Measurements from ENCODE around the gene PDF. TPM values are rescaled to one million over a fixed set of nuclear protein-coding genes. Genes with fewer than 3 reads are reported as not detected.

The PDF gene
- total and polyA plus RNA-seq, 2 donors (not counting 1 experiment from before 2014, with no cell fraction given): 8.7 to 14.4 TPM

GRCh38 chr16:69285240-69285639 lies 45.1 kb downstream of the PDF start:
- no peak for TF ChIP-seq EZH2 (IDR thresholded peaks at IDR 0.05; ENCODE audit: low read length, missing control alignments)
- no peak for TF ChIP-seq CTCF (conservative IDR thresholded peaks at IDR 0.05 in 1 of 2, IDR thresholded peaks at IDR 0.05 in 1 of 2; ENCODE audit: low read depth in 1 of 2, low read length in 2 of 2)
- H3K4me1 ChIP-seq (ENCODE audit: control insufficient read depth, extremely low read depth, insufficient read depth, low read length): no peaks in the 10 kb centered on the region
- H3K9ac ChIP-seq (ENCODE audit: insufficient read depth, low read length): no peak overlapping the region
- no peak overlapping the region for H3K4me2 ChIP-seq (ENCODE audit: extremely low read depth, insufficient read depth, low read length)
- no peak overlapping the region for H2AFZ ChIP-seq (ENCODE audit: low read length)
- H3K36me3 ChIP-seq (ENCODE audit: control insufficient read depth, insufficient read depth, low read length): peaks cover 6% of the 10 kb centered on the region
- H4K20me1 ChIP-seq (ENCODE audit: control insufficient read depth, extremely low read depth, insufficient read depth, low read length): no peaks in the 10 kb centered on the region
- no peak overlapping the region for H3K27ac ChIP-seq (ENCODE audit: insufficient read depth, low read length)
- DNase-seq (ENCODE audit: low read depth in 2 of 2): no peak
- H3K27me3 ChIP-seq (ENCODE audit: control insufficient read depth, insufficient read depth, low read length): no peaks in the 10 kb centered on the region
- H3K4me3 ChIP-seq (replicated peaks in 1 of 4; ENCODE audit: control extremely low read depth in 1 of 4, insufficient read depth in 1 of 4, low read depth in 3 of 4, low read length in 4 of 4): no peak overlapping the region
- no peaks in the 10 kb centered on the region for H3K9me3 ChIP-seq (ENCODE audit: control insufficient read depth, insufficient read depth, low read depth, low read length)
- peaks cover 3% of the 10 kb centered on the region for H3K79me2 ChIP-seq (ENCODE audit: control insufficient read depth, insufficient read depth, low read length)

- Histone ChIP-seq H3K4me3 (replicated peaks in 1 of 4; ENCODE audit: control extremely low read depth in 1 of 4, insufficient read depth in 1 of 4, low read depth in 3 of 4, low read length in 4 of 4) (no peak overlapping the region), H3K36me3 (ENCODE audit: control insufficient read depth, insufficient read depth, low read length) (peaks cover 6% of the 10 kb centered on the region), H3K9me3 (ENCODE audit: control insufficient read depth, insufficient read depth, low read depth, low read length) (no peaks in the 10 kb centered on the region), H4K20me1 (ENCODE audit: control insufficient read depth, extremely low read depth, insufficient read depth, low read length) (no peaks in the 10 kb centered on the region), H3K4me1 (ENCODE audit: control insufficient read depth, extremely low read depth, insufficient read depth, low read length) (no peaks in the 10 kb centered on the region), H3K9ac (ENCODE audit: insufficient read depth, low read length) (no peak overlapping the region), H3K79me2 (ENCODE audit: control insufficient read depth, insufficient read depth, low read length) (peaks cover 7% of the 10 kb centered on the region), H2AFZ (ENCODE audit: low read length) (no peak overlapping the region), H3K27ac (ENCODE audit: insufficient read depth, low read length) (no peak overlapping the region), H3K27me3 (ENCODE audit: control insufficient read depth, insufficient read depth, low read length) (no peaks in the 10 kb centered on the region), H3K4me2 (ENCODE audit: extremely low read depth, insufficient read depth, low read length) (no peak overlapping the region)
- DNase-seq (ENCODE audit: low read depth in 2 of 2): no peak
- TF ChIP-seq EZH2 (IDR thresholded peaks at IDR 0.05; ENCODE audit: low read length, missing control alignments): no peak
- no peak for TF ChIP-seq CTCF (conservative IDR thresholded peaks at IDR 0.05 in 1 of 2, IDR thresholded peaks at IDR 0.05 in 1 of 2; ENCODE audit: low read depth in 1 of 2, low read length in 2 of 2)
These were observed 46.5 kb downstream of the PDF start for GRCh38 chr16:69283851-69284250.

- DNase-seq (ENCODE audit: low read depth in 2 of 2): no peak
- H3K36me3 ChIP-seq (ENCODE audit: control insufficient read depth, insufficient read depth, low read length): no peaks in the 10 kb centered on the region
- TF ChIP-seq CTCF (conservative IDR thresholded peaks at IDR 0.05 in 1 of 2, IDR thresholded peaks at IDR 0.05 in 1 of 2; ENCODE audit: low read depth in 1 of 2, low read length in 2 of 2) (no peak), EZH2 (IDR thresholded peaks at IDR 0.05; ENCODE audit: low read length, missing control alignments) (no peak)
- no peaks in the 10 kb centered on the region for H3K27me3 ChIP-seq (ENCODE audit: control insufficient read depth, insufficient read depth, low read length)
- no peaks in the 10 kb centered on the region for H4K20me1 ChIP-seq (ENCODE audit: control insufficient read depth, extremely low read depth, insufficient read depth, low read length)
- H3K79me2 ChIP-seq (ENCODE audit: control insufficient read depth, insufficient read depth, low read length): peaks cover 15% of the 10 kb centered on the region
- H3K27ac ChIP-seq (ENCODE audit: insufficient read depth, low read length): no peak overlapping the region
- H3K4me3 ChIP-seq (replicated peaks in 1 of 4; ENCODE audit: control extremely low read depth in 1 of 4, insufficient read depth in 1 of 4, low read depth in 3 of 4, low read length in 4 of 4): no peak overlapping the region
- no peak overlapping the region for H2AFZ ChIP-seq (ENCODE audit: low read length)
- no peak overlapping the region for H3K9ac ChIP-seq (ENCODE audit: insufficient read depth, low read length)
- H3K4me2 ChIP-seq (ENCODE audit: extremely low read depth, insufficient read depth, low read length): peak overlapping the region; percentile 69
- peaks cover 23% of the 10 kb centered on the region for H3K4me1 ChIP-seq (ENCODE audit: control insufficient read depth, extremely low read depth, insufficient read depth, low read length)
- H3K9me3 ChIP-seq (ENCODE audit: control insufficient read depth, insufficient read depth, low read depth, low read length): no peaks in the 10 kb centered on the region
These were observed 53.0 kb downstream of the PDF start for GRCh38 chr16:69277413-69277812.

Other genes starting within 250 kb of the PDF start
- 0.26 and 0.33 TPM in 2 replicates for gene HAS3, start 224.9 kb downstream of the PDF start, total RNA-seq
- gene HAS3, start 224.9 kb downstream of the PDF start, polyA plus RNA-seq: 0.19 and 0.27 TPM in 2 replicates
- 39.0 and 55.7 TPM in 2 replicates for gene CHTF8, start 198.0 kb downstream of the PDF start, total RNA-seq
- gene CHTF8, start 198.0 kb downstream of the PDF start, polyA plus RNA-seq: 74.3 and 83.0 TPM in 2 replicates
- 14.4 and 14.9 TPM in 2 replicates for gene UTP4, start 197.9 kb downstream of the PDF start, total RNA-seq
- 56.5 and 80.1 TPM in 2 replicates for gene UTP4, start 197.9 kb downstream of the PDF start, polyA plus RNA-seq
- gene SNTB2, start 143.4 kb downstream of the PDF start, total RNA-seq: 39.5 and 63.3 TPM in 2 replicates
- gene SNTB2, start 143.4 kb downstream of the PDF start, polyA plus RNA-seq: 45.3 and 51.8 TPM in 2 replicates
- 30.0 and 39.8 TPM in 2 replicates for gene VPS4A, start 19.2 kb downstream of the PDF start, total RNA-seq
- 14.5 and 18.4 TPM in 2 replicates for gene VPS4A, start 19.2 kb downstream of the PDF start, polyA plus RNA-seq
- 29.2 and 31.1 TPM in 2 replicates for gene COG8, start 9.0 kb upstream of the PDF start, total RNA-seq
- 20.0 and 26.4 TPM in 2 replicates for gene COG8, start 9.0 kb upstream of the PDF start, polyA plus RNA-seq
- 20.0 and 28.2 TPM in 2 replicates for gene NIP7, start 9.2 kb upstream of the PDF start, total RNA-seq
- 13.3 and 19.7 TPM in 2 replicates for gene NIP7, start 9.2 kb upstream of the PDF start, polyA plus RNA-seq
- not detected in 2 replicates for gene TMED6, start 21.2 kb upstream of the PDF start, total RNA-seq
- 0.08 TPM in 1 of 2 replicates, not detected in the other for gene TMED6, start 21.2 kb upstream of the PDF start, polyA plus RNA-seq
- 9.8 and 16.3 TPM in 2 replicates for gene TERF2, start 55.4 kb upstream of the PDF start, total RNA-seq
- 18.8 and 22.9 TPM in 2 replicates for gene TERF2, start 55.4 kb upstream of the PDF start, polyA plus RNA-seq
- gene CYB5B, start 94.0 kb upstream of the PDF start, total RNA-seq: 37.2 and 87.4 TPM in 2 replicates
- gene CYB5B, start 94.0 kb upstream of the PDF start, polyA plus RNA-seq: 220 and 248 TPM in 2 replicates
- 15.7 and 33.4 TPM in 2 replicates for gene NFAT5, start 235.4 kb upstream of the PDF start, total RNA-seq
- gene NFAT5, start 235.4 kb upstream of the PDF start, polyA plus RNA-seq: 24.7 and 39.4 TPM in 2 replicates

Data from fibroblast of lung (primary cell).